Liver (tissue), 9 donors: ENCODE data around the gene NR3C1. TPM values are rescaled to one million over a fixed set of nuclear protein-coding genes. Genes with fewer than 3 reads are reported as not detected.

Source experiments
- DNase-seq: peaks from one replicate; pipeline ENCODE4 v3.0.0-alpha.2; 2017; ENCODE audit warnings: low spot score
- H3K27ac ChIP-seq, 2 donors: one replicate each; pipeline ENCODE4 v1.7.0; 2013; ENCODE audit warnings: inconsistent platforms in 2 of 2, low read length in 2 of 2, control low read depth in 1 of 2, low read depth in 1 of 2, mild to moderate bottlenecking in 1 of 2
- H3K27me3 ChIP-seq, 4 donors: one replicate each; pipeline versions ENCODE4 v1.6.1 to v1.7.0; 2013; ENCODE audit warnings: low read length in 3 of 4, inconsistent platforms in 1 of 4, mild to moderate bottlenecking in 1 of 4, moderate library complexity in 1 of 4; ENCODE audit not compliant: control insufficient read depth in 4 of 4, insufficient read depth in 4 of 4
- H3K36me3 ChIP-seq, 4 donors: one replicate each; pipeline versions ENCODE4 v1.6.1 to v1.7.0; 2013; ENCODE audit warnings: low read length in 3 of 4, mild to moderate bottlenecking in 3 of 4, low read depth in 1 of 4, moderate library complexity in 1 of 4; ENCODE audit not compliant: control insufficient read depth in 4 of 4, insufficient read depth in 3 of 4
- H3K4me1 ChIP-seq, 4 donors: one replicate each; pipeline versions ENCODE4 v1.6.1 to v1.7.0; 2013; ENCODE audit warnings: low read length in 3 of 4, mild to moderate bottlenecking in 3 of 4, moderate library complexity in 1 of 4; ENCODE audit not compliant: control insufficient read depth in 4 of 4, insufficient read depth in 4 of 4
- H3K4me3 ChIP-seq, 3 donors: one replicate each; pipeline versions ENCODE4 v1.6.1 to v1.7.0; 2013; ENCODE audit warnings: low read length in 3 of 3, control low read depth in 1 of 3, low read depth in 1 of 3, mild to moderate bottlenecking in 1 of 3
- H3K9ac ChIP-seq, 2 donors: one replicate each; pipeline ENCODE4 v1.7.0; 2013; ENCODE audit warnings: low read length in 2 of 2, mild to moderate bottlenecking in 2 of 2, moderate library complexity in 2 of 2, control low read depth in 1 of 2, low read depth in 1 of 2
- H3K9me3 ChIP-seq, 4 donors: one replicate each; pipeline versions ENCODE4 v1.6.1 to v1.7.0; 2013; ENCODE audit warnings: low read length in 3 of 4; ENCODE audit not compliant: control insufficient read depth in 4 of 4
- ATF3 ChIP-seq: IDR thresholded peaks from 2 replicates; pipeline ENCODE4 v1.6.1; 2016; ENCODE audit warnings: antibody characterized with exemption
- CTCF ChIP-seq: fragments of 150-350 bp; IDR thresholded peaks from 2 replicates; pipeline ENCODE4 v1.5.1; 2017; ENCODE audit warnings: improper control_type of control experiment, low read depth, low read length; ENCODE audit not compliant: missing input control
- EGR1 ChIP-seq, 2 donors: IDR thresholded peaks; 2 replicates each; pipeline ENCODE4 v1.6.1; 2016 to 2018; ENCODE audit warnings: antibody characterized with exemption in 2 of 2, low read depth in 2 of 2
- FOXA1 ChIP-seq: IDR thresholded peaks from 2 replicates; pipeline ENCODE4 v1.6.1; 2016; ENCODE audit warnings: antibody characterized with exemption
- FOXA2 ChIP-seq: IDR thresholded peaks from 2 replicates; pipeline ENCODE4 v1.6.1; 2016; ENCODE audit warnings: antibody characterized with exemption
- GABPA ChIP-seq, 2 donors: IDR thresholded peaks in 1 of 2; conservative IDR thresholded peaks in 1 of 2; 2 replicates each; pipeline ENCODE4 v1.6.1; 2016; ENCODE audit warnings: antibody characterized with exemption in 2 of 2, mild to moderate bottlenecking in 1 of 2, moderate library complexity in 1 of 2
- HNF4A ChIP-seq, 2 donors: conservative IDR thresholded peaks; 2 replicates each; pipeline ENCODE4 v1.6.1; 2016; ENCODE audit warnings: antibody characterized with exemption in 2 of 2, mild to moderate bottlenecking in 2 of 2
- HNF4G ChIP-seq: IDR thresholded peaks from 2 replicates; pipeline ENCODE4 v1.6.1; 2016; ENCODE audit warnings: antibody characterized with exemption
- JUND ChIP-seq, 2 donors: IDR thresholded peaks; 2 replicates each; pipeline ENCODE4 v1.6.1; 2016; ENCODE audit warnings: antibody characterized with exemption in 2 of 2
- MAX ChIP-seq: IDR thresholded peaks from 2 replicates; pipeline ENCODE4 v1.6.1; 2016; ENCODE audit warnings: antibody characterized with exemption
- NR2F2 ChIP-seq: IDR thresholded peaks from 2 replicates; pipeline ENCODE4 v1.6.1; 2016; ENCODE audit warnings: antibody characterized with exemption
- RAD21 ChIP-seq, 2 donors: IDR thresholded peaks; 2 replicates each; pipeline ENCODE4 v1.6.1; 2016; ENCODE audit warnings: antibody characterized with exemption in 2 of 2, mild to moderate bottlenecking in 2 of 2
- REST ChIP-seq: IDR thresholded peaks from 2 replicates; pipeline ENCODE4 v1.6.1; 2016; ENCODE audit warnings: antibody characterized with exemption, mild to moderate bottlenecking
- RXRA ChIP-seq, 2 donors: IDR thresholded peaks; 2 replicates each; pipeline ENCODE4 v1.6.1; 2017 to 2018; ENCODE audit warnings: antibody characterized with exemption in 2 of 2, mild to moderate bottlenecking in 1 of 2
- SP1 ChIP-seq: IDR thresholded peaks from 2 replicates; pipeline ENCODE4 v1.6.1; 2018; ENCODE audit warnings: antibody characterized with exemption, mild to moderate bottlenecking
- TAF1 ChIP-seq: conservative IDR thresholded peaks from 2 replicates; pipeline ENCODE4 v1.6.1; 2016; ENCODE audit warnings: antibody characterized with exemption, mild to moderate bottlenecking
- YY1 ChIP-seq: IDR thresholded peaks from 2 replicates; pipeline ENCODE4 v1.6.1; 2016; ENCODE audit warnings: antibody characterized with exemption, mild to moderate bottlenecking
- ZBTB33 ChIP-seq: IDR thresholded peaks from 2 replicates; pipeline ENCODE4 v1.6.1; 2016; ENCODE audit warnings: antibody characterized with exemption
- WGBS: extraction: QIAGEN DNeasy Blood & Tissue Kit; methylation state at CpG from one replicate; pipeline ENCODE4 v1.1.7; 2013; 5-methylcytosine and 5-hydroxymethylcytosine counted together
- polyA plus RNA-seq, 2 donors: library from polyadenylated mRNA; stranded (reverse) in 1 of 2; unstranded in 1 of 2; fragments of 200-250 nt in 1 of 2; fragments of >200 nt in 1 of 2; fragmentation: Nextera tagmentation in 1 of 2; extraction: Ambion mirVana in 1 of 2; gene quantifications; one replicate each; pipeline versions ENCODE4 v1.2.1 to v1.2.3, GENCODE V29; 2013 to 2015
- total RNA-seq, 2 donors: library from RNA; depleted of rRNA; stranded (reverse); fragments of >200 nt; gene quantifications; one replicate each; pipeline ENCODE4 v1.2.3, GENCODE V29; 2014
- donor health status: healthy.
- donor health status: healthy.
- donor health status: healthy.
- donor health status: healthy.
- donor health status: healthy.

Gene NR3C1
- total and polyA plus RNA-seq, 4 donors: 24.5 to 36.4 (median 29.0) TPM

- TF ChIP-seq REST (no peak), EGR1 (IDR thresholded peaks at IDR 0.05; ENCODE audit: low read depth in 2 of 2) (no peak)
These were observed 137.5 kb downstream of the NR3C1 start (continued) for GRCh38 chr5:143265995-143266394.

GRCh38 chr5:143263272-143263810 lies 140.1 kb downstream of the NR3C1 start:
- no peak for DNase-seq
- no peak for TF ChIP-seq EGR1 (IDR thresholded peaks at IDR 0.05; ENCODE audit: low read depth in 2 of 2)
- no peak for TF ChIP-seq FOXA1
- no peak for TF ChIP-seq HNF4G
- no peak for TF ChIP-seq TAF1
- no peak for TF ChIP-seq SP1
- no peak for TF ChIP-seq YY1
- no peak for TF ChIP-seq HNF4A (conservative IDR thresholded peaks at IDR 0.05)
- TF ChIP-seq FOXA2: no peak
- 89% methylated on average over 4 of the region's 4 CpGs for WGBS

GRCh38 chr5:143262393-143263174 lies 140.9 kb downstream of the NR3C1 start:
- no peaks in the 10 kb centered on the region for H3K9me3 ChIP-seq
- no peaks in the 10 kb centered on the region for H3K4me1 ChIP-seq
- no peaks in the 10 kb centered on the region for H3K27me3 ChIP-seq
- H3K27ac ChIP-seq: no peak overlapping the region
- no peak overlapping the region for H3K9ac ChIP-seq
- 97% methylated on average over 1 of the region's 1 CpG for WGBS
- DNase-seq: no peak
- no peak overlapping the region for H3K4me3 ChIP-seq
- H3K36me3 ChIP-seq: no peaks in the 10 kb centered on the region
- TF ChIP-seq JUND (IDR thresholded peaks at IDR 0.05): no peak
- TF ChIP-seq ATF3: no peak
- TF ChIP-seq NR2F2: no peak
- no peak for TF ChIP-seq MAX
- no peak for TF ChIP-seq SP1
- no peak for TF ChIP-seq GABPA (IDR thresholded peaks at IDR 0.05 in 1 of 2, conservative IDR thresholded peaks at IDR 0.05 in 1 of 2)
- TF ChIP-seq FOXA2: no peak
- no peak for TF ChIP-seq EGR1 (IDR thresholded peaks at IDR 0.05; ENCODE audit: low read depth in 2 of 2)
- no peak for TF ChIP-seq HNF4A (conservative IDR thresholded peaks at IDR 0.05)
- no peak for TF ChIP-seq CTCF
- TF ChIP-seq YY1: no peak
- no peak for TF ChIP-seq REST
- no peak for TF ChIP-seq RXRA (IDR thresholded peaks at IDR 0.05)
- no peak for TF ChIP-seq HNF4G
- TF ChIP-seq RAD21 (IDR thresholded peaks at IDR 0.05): no peak
- no peak for TF ChIP-seq TAF1
- TF ChIP-seq ZBTB33: no peak

More at GRCh38 chr5:143263272-143263810, 140.1 kb downstream of the NR3C1 start:
- no peaks in the 10 kb centered on the region for H3K27me3 ChIP-seq
- no peak overlapping the region for H3K4me3 ChIP-seq
- H3K36me3 ChIP-seq: no peaks in the 10 kb centered on the region
- no peak overlapping the region for H3K9ac ChIP-seq
- H3K27ac ChIP-seq: no peak overlapping the region
- H3K4me1 ChIP-seq: no peaks in the 10 kb centered on the region
- H3K9me3 ChIP-seq: no peaks in the 10 kb centered on the region
